Mesodermal cell (in vitro differentiated cells): ENCODE results near the gene DIPK1B.
"Not testable (repeated sequence)": the region's sequence is repeated elsewhere in the genome, so short reads cannot be mapped to it uniquely, and the experiment has no call there.

ENCODE experiments used
- H3K27ac ChIP-seq: 2 replicates; pipeline ENCODE4 v1.7.0; 2013; ENCODE audit warnings: mild to moderate bottlenecking, low read depth, low read length, moderate library complexity; ENCODE audit not compliant: severe bottlenecking
- H3K36me3 ChIP-seq: 2 replicates; pipeline ENCODE4 v1.7.1; 2013; ENCODE audit warnings: mild to moderate bottlenecking, low read length, moderate library complexity; ENCODE audit not compliant: control insufficient read depth, insufficient read depth
- H3K4me1 ChIP-seq: one replicate; pipeline ENCODE4 v1.7.1; 2013; ENCODE audit warnings: mild to moderate bottlenecking, low read length; ENCODE audit not compliant: insufficient read depth, control insufficient read depth, poor library complexity, severe bottlenecking
- H3K4me3 ChIP-seq: 2 replicates; pipeline ENCODE4 v1.7.0; 2013; ENCODE audit warnings: low read length, control low read depth, mild to moderate bottlenecking; ENCODE audit not compliant: insufficient read depth, poor library complexity, severe bottlenecking; ENCODE audit errors: extremely low read depth
- H3K9me3 ChIP-seq: 2 replicates; pipeline ENCODE4 v1.7.1; 2013; ENCODE audit warnings: mild to moderate bottlenecking, low read length, moderate library complexity; ENCODE audit not compliant: control insufficient read depth
- WGBS, 2 experiments: methylation state at CpG; one replicate each; pipeline ENCODE4 v1.1.5; 2013; ENCODE audit warnings: missing lambda C conversion rate in 2 of 2; ENCODE audit not compliant: insufficient coverage in 2 of 2; 5-methylcytosine and 5-hydroxymethylcytosine counted together

The DIPK1B gene

GRCh38 chr9:136765041-136765440, 52.7 kb downstream of the DIPK1B start:
- Histone ChIP-seq H3K4me3 (no peak overlapping the region), H3K9me3 (no peaks in the 10 kb centered on the region), H3K36me3 (no peaks in the 10 kb centered on the region), H3K4me1 (peaks cover 12% of the 10 kb centered on the region), H3K27ac (no peak overlapping the region)
- 90 to 96% methylated on average over 12 to 14 of the region's 14 CpGs for WGBS, 2 experiments

GRCh38 chr9:136765745-136766409, 53.5 kb downstream of the DIPK1B start:
- WGBS, 2 experiments: 91 to 92% methylated on average over 10 to 11 of the region's 14 CpGs
- not testable (repeated sequence) for H3K4me1 ChIP-seq, H3K4me3 ChIP-seq, H3K9me3 ChIP-seq, H3K27ac ChIP-seq, H3K36me3 ChIP-seq

- H3K4me1 ChIP-seq, H3K36me3 ChIP-seq, H3K27ac ChIP-seq, H3K4me3 ChIP-seq, H3K9me3 ChIP-seq: not testable (repeated sequence)
- WGBS, 2 experiments: 51 to 76% methylated on average over 6 to 14 of the region's 18 CpGs
Measured at GRCh38 chr9:136766410-136767120, 54.2 kb downstream of the DIPK1B start.

GRCh38 chr9:136769710-136770191, 57.4 kb downstream of the DIPK1B start:
- H3K27ac ChIP-seq: no peak overlapping the region
- no peaks in the 10 kb centered on the region for H3K36me3 ChIP-seq
- peaks cover 13% of the 10 kb centered on the region for H3K9me3 ChIP-seq
- 25 to 37% methylated on average over 1 to 5 of the region's 16 CpGs for WGBS, 2 experiments
- peaks cover 6% of the 10 kb centered on the region for H3K4me1 ChIP-seq
- H3K4me3 ChIP-seq: no peak overlapping the region

DNA sequence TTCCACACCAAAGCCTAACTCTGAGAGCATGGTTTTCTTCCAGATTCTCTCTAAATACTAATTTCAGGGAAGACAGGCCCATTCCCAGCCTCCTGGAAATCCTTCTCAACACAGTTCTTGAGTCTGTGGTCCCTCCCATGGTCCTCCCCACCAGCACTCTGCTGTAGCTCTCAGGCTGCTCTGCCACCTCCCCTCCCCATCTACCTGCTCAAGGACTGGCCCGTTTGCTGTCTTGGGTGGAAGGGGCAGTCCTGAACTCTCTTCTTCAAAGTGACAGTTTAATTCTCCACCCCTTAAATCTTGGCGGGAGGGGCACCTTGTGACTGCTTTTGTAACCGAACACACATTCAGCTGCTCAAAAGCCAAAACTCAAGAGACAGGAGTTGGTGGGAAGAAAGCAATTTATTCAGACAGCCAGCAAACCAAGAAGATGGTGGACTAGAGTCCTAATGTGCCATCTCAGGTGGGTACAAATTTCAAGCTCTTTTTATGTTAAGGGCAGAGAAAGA, 59.6 kb downstream of the DIPK1B start:
- no peak overlapping the region for H3K4me3 ChIP-seq
- H3K4me1 ChIP-seq: no peaks in the 10 kb centered on the region
- no peak overlapping the region for H3K27ac ChIP-seq
- 75 to 89% methylated on average over 1 to 3 of the region's 3 CpGs for WGBS, 2 experiments
- H3K9me3 ChIP-seq: peaks cover 13% of the 10 kb centered on the region
- no peaks in the 10 kb centered on the region for H3K36me3 ChIP-seq

DNA sequence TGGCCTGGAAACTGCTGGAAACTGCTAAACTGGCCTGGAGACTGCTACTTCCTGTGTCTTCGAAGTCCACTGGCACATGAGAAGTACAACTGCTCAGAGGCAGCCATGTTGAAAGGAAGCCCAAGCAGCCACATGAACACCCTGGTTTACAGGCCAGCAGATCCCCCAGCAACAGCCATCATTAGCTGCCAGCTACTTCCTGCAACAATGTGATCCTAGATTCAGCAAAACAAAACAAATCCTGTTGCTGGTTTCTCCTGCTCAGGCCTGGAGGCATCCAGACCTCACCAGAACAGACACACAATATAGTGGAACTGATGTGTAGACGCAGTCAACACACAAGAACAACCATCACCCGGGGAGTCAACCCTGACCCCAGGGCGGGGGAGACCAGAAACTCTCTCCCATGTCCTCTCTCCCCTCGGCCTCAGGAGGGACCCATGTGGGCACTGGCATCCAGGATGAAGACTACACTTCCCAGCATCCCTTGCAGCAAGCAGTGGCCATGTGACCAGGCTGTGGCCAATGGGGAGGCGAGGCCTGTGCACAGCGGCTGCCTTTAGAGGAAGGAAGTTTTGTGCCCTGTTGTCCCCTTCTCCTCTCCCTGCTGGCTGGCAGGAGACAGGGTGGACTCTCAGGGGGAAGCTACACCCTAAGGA, 61.1 kb downstream of the DIPK1B start:
- 80 to 91% methylated on average over 4 of the region's 7 CpGs for WGBS, 2 experiments
- Histone ChIP-seq H3K36me3 (no peaks in the 10 kb centered on the region), H3K9me3 (peaks cover 13% of the 10 kb centered on the region), H3K27ac (no peak overlapping the region), H3K4me3 (no peak overlapping the region), H3K4me1 (no peaks in the 10 kb centered on the region)
